HG03159 (cell line): ENCODE measurements around the gene KRT80.

Source experiments
- ATAC-seq: cut with Tn5 transposase; IDR thresholded peaks from one replicate; pipeline ENCODE4 v1.9.1; 2021; ENCODE audit warnings: mild to moderate bottlenecking, moderate library complexity; ENCODE audit not compliant: unreplicated experiment

The KRT80 gene

GRCh38 chr12:52229836-52230343 is 38.1 kb upstream of the KRT80 start:
- ATAC-seq = no peak

GRCh38 chr12:52228931-52229330 is 37.1 kb upstream of the KRT80 start:
- ATAC-seq = no peak

GRCh38 chr12:52228366-52228765 is 36.6 kb upstream of the KRT80 start:
- ATAC-seq = no peak

GRCh38 chr12:52227606-52228166 is 35.9 kb upstream of the KRT80 start:
- ATAC-seq = no peak

GRCh38 chr12:52226446-52226845 is 34.6 kb upstream of the KRT80 start:
- no peak for ATAC-seq

GRCh38 chr12:52225752-52226151 is 33.9 kb upstream of the KRT80 start:
- ATAC-seq = no peak

GRCh38 chr12:52224151-52224550 is 32.3 kb upstream of the KRT80 start:
- no peak for ATAC-seq

- ATAC-seq = no peak
Measured at GRCh38 chr12:52223406-52224039, 31.7 kb upstream of the KRT80 start.

- ATAC-seq = no peak
Measured at GRCh38 chr12:52222692-52223091, 30.9 kb upstream of the KRT80 start.

GRCh38 chr12:52221912-52222457 is 30.2 kb upstream of the KRT80 start:
- no peak for ATAC-seq

- no peak for ATAC-seq
Measured at GRCh38 chr12:52221070-52221781, 29.4 kb upstream of the KRT80 start.

- no peak for ATAC-seq
Measured at GRCh38 chr12:52220477-52220876, 28.7 kb upstream of the KRT80 start.

GRCh38 chr12:52218001-52218400 is 26.2 kb upstream of the KRT80 start:
- no peak for ATAC-seq

- ATAC-seq = no peak
Measured at GRCh38 chr12:52217223-52217622, 25.4 kb upstream of the KRT80 start.

- no peak for ATAC-seq
Measured at GRCh38 chr12:52216807-52217206, 25.0 kb upstream of the KRT80 start.

GRCh38 chr12:52216100-52216499 is 24.3 kb upstream of the KRT80 start:
- ATAC-seq = no peak

- ATAC-seq = no peak
Measured at GRCh38 chr12:52215587-52216031, 23.8 kb upstream of the KRT80 start.

- ATAC-seq = no peak
Measured at GRCh38 chr12:52214421-52214802, 22.6 kb upstream of the KRT80 start.

- ATAC-seq = no peak
Measured at GRCh38 chr12:52213564-52214420, 22.0 kb upstream of the KRT80 start.

GRCh38 chr12:52212701-52213563 is 21.1 kb upstream of the KRT80 start:
- no peak for ATAC-seq
